HCT116 (cell line): Measurements from ENCODE around the gene SLC39A10. TPM values are rescaled to one million over a fixed set of nuclear protein-coding genes. Genes with fewer than 3 reads are reported as not detected.

Experiments used
- ATAC-seq: fragments of 200-7000 bp; cut with Tn5 transposase; 2 replicates; pipeline ENCODE4 v1.9.1; 2020; ENCODE audit warnings: mild to moderate bottlenecking, moderate library complexity
- BruUV-seq: library from RNA; stranded (reverse); fragments of 400-500 nt; replicated peaks from 2 replicates; lab custom pipeline; 2021; lab: Mats Ljungman, UMichigan
- CTCF ChIA-PET: fragments of 300-600 bp; sonication (Branson Sonifier 250); formaldehyde crosslinking; loops from one replicate; lab custom pipeline; 2021; ENCODE audit warnings: antibody characterized with exemption; lab: Charles Lee
- POLR2A ChIA-PET: fragments of 300-600, 350-600 bp; sonication (Branson Sonifier 250); formaldehyde crosslinking; loops from one replicate; lab custom pipeline; 2021; ENCODE audit warnings: antibody characterized with exemption; lab: Charles Lee
- RAD21 ChIA-PET, 2 experiments: fragments of 300-600 bp; sonication (Branson Sonifier 250); formaldehyde crosslinking; loops; one replicate each; lab custom pipeline; 2023; ENCODE audit warnings: low total read pairs in 2 of 2; ENCODE audit not compliant: uncharacterized antibody in 2 of 2, unreplicated experiment in 2 of 2, low non-redundant PET in 1 of 2; lab: Charles Lee
- DNase-seq: peaks from one replicate; pipeline ENCODE4 v3.0.0-alpha.2; 2010; ENCODE audit warnings: low read depth, low spot score
- H2AFZ ChIP-seq: fragments of 200-600 bp; shearing (Covaris generic), sonication (generic); 2 replicates; pipeline ENCODE4 v1.6.1; 2017; ENCODE audit warnings: low read depth, mixed run types, mixed read lengths, antibody characterized with exemption, low read length; ENCODE audit not compliant: poor library complexity, severe bottlenecking
- H3K27ac ChIP-seq: 2 replicates; pipeline ENCODE4 v1.5.1; 2012; ENCODE audit warnings: low read depth, low read length
- H3K27me3 ChIP-seq: fragments of 200-600 bp; sonication (generic); 2 replicates; pipeline ENCODE4 v1.6.1; 2016; ENCODE audit warnings: mixed run types, low read length, mixed read lengths; ENCODE audit not compliant: insufficient read depth
- H3K36me3 ChIP-seq, 2 experiments: fragments of 200-500 bp in 1 of 2; fragments of 200-600 bp in 1 of 2; sonication (Bioruptor generic) in 1 of 2; sonication (generic) in 1 of 2; 2 replicates each; pipeline versions ENCODE4 v1.5.1 to v1.6.1; 2014 to 2016; ENCODE audit warnings: low read length in 2 of 2, inconsistent platforms in 1 of 2, mixed read lengths in 1 of 2, mixed run types in 1 of 2; ENCODE audit not compliant: insufficient read depth in 2 of 2, control insufficient read depth in 1 of 2
- H3K4me1 ChIP-seq, 2 experiments: fragments of 200-600 bp in 1 of 2; sonication (generic) in 1 of 2; 2 replicates each; pipeline versions ENCODE4 v1.5.1 to v1.6.1; 2012 to 2017; ENCODE audit warnings: low read length in 2 of 2, inconsistent platforms in 1 of 2, mild to moderate bottlenecking in 1 of 2, mixed read lengths in 1 of 2, mixed run types in 1 of 2, moderate library complexity in 1 of 2; ENCODE audit not compliant: insufficient read depth in 2 of 2, control insufficient read depth in 1 of 2
- H3K4me2 ChIP-seq: fragments of 200-600 bp; sonication (generic); 2 replicates; pipeline ENCODE4 v1.6.1; 2017; ENCODE audit warnings: mixed run types, low read length, mixed read lengths
- H3K4me3 ChIP-seq, 2 experiments: fragments of 200-600 bp in 1 of 2; sonication (generic) in 1 of 2; replicated peaks in 1 of 2; 2 replicates each; pipeline ENCODE4 v1.5.1; 2011 to 2016; ENCODE audit warnings: low read length in 2 of 2, control low read depth in 1 of 2, low read depth in 1 of 2, mild to moderate bottlenecking in 1 of 2, mixed read lengths in 1 of 2, mixed run types in 1 of 2
- H3K79me2 ChIP-seq: fragments of 200-600 bp; sonication (generic); 2 replicates; pipeline ENCODE4 v1.6.1; 2017; ENCODE audit warnings: mild to moderate bottlenecking, mixed run types, low read length, moderate library complexity, mixed read lengths; ENCODE audit not compliant: insufficient read depth
- H3K9ac ChIP-seq: fragments of 200-600 bp; sonication (generic); 2 replicates; pipeline ENCODE4 v1.6.1; 2016; ENCODE audit warnings: low read length, mixed read lengths
- H3K9me2 ChIP-seq: fragments of 200-600 bp; sonication (generic), shearing (Covaris generic); 2 replicates; pipeline ENCODE4 v1.6.1; 2017; ENCODE audit warnings: mixed run types, mild to moderate bottlenecking, moderate library complexity; ENCODE audit not compliant: insufficient read depth
- H3K9me3 ChIP-seq, 2 experiments: fragments of 200-500 bp in 1 of 2; fragments of 200-600 bp in 1 of 2; sonication (Bioruptor generic) in 1 of 2; sonication (generic) in 1 of 2; 2 replicates each; pipeline ENCODE4 v1.6.1; 2014 to 2017; ENCODE audit warnings: low read length in 2 of 2, mixed read lengths in 2 of 2, inconsistent platforms in 1 of 2, low read depth in 1 of 2, mild to moderate bottlenecking in 1 of 2, mixed run types in 1 of 2, moderate library complexity in 1 of 2; ENCODE audit not compliant: control insufficient read depth in 1 of 2, insufficient read depth in 1 of 2
- H4K20me1 ChIP-seq: fragments of 200-600 bp; sonication (generic), shearing (Covaris generic); 2 replicates; pipeline ENCODE4 v1.6.1; 2017; ENCODE audit warnings: mixed run types, mild to moderate bottlenecking, moderate library complexity; ENCODE audit not compliant: insufficient read depth
- EGR1 ChIP-seq: IDR thresholded peaks from 2 replicates; pipeline ENCODE4 v1.6.1; 2012; ENCODE audit warnings: low read depth
- EZH2 ChIP-seq: fragments of 200-600 bp; sonication (generic); IDR thresholded peaks from 2 replicates; pipeline ENCODE4 v1.6.1; 2017; ENCODE audit warnings: antibody characterized with exemption, mixed run types
- EZH2phosphoT487 ChIP-seq: fragments of 200-600 bp; IDR thresholded peaks from 2 replicates; pipeline ENCODE4 v1.6.1; 2018; ENCODE audit warnings: antibody characterized with exemption, borderline replicate concordance
- FOSL1 ChIP-seq: IDR thresholded peaks from 2 replicates; pipeline ENCODE4 v1.6.1; 2012; ENCODE audit warnings: low read depth
- POLR2A ChIP-seq: IDR thresholded peaks from 2 replicates; pipeline ENCODE4 v1.7.0; 2011; ENCODE audit warnings: borderline replicate concordance; ENCODE audit not compliant: insufficient read depth, insufficient read length; ENCODE audit errors: extremely low read depth
- POLR2AphosphoS5 ChIP-seq: IDR thresholded peaks from 2 replicates; pipeline ENCODE4 v1.6.1; 2011; ENCODE audit warnings: mild to moderate bottlenecking, low read depth, low read length, moderate library complexity
- SIN3A ChIP-seq: IDR thresholded peaks from 2 replicates; pipeline ENCODE4 v1.6.1; 2012; ENCODE audit warnings: low read depth
- SRF ChIP-seq: IDR thresholded peaks from 2 replicates; pipeline ENCODE4 v1.6.1; 2012; ENCODE audit warnings: low read depth
- TCF7L2 ChIP-seq: IDR thresholded peaks from 2 replicates; pipeline ENCODE4 v1.7.0; 2011; ENCODE audit warnings: borderline replicate concordance, inconsistent platforms; ENCODE audit not compliant: insufficient read depth, insufficient read length; ENCODE audit errors: extremely low read depth
- YY1 ChIP-seq: IDR thresholded peaks from 2 replicates; pipeline ENCODE4 v1.6.1; 2011; ENCODE audit warnings: low read length, low read depth, moderate library complexity, mild to moderate bottlenecking; ENCODE audit not compliant: insufficient replicate concordance; ENCODE audit errors: extremely low read depth
- ZFX ChIP-seq: fragments of 450-650 bp; IDR thresholded peaks from 2 replicates; pipeline ENCODE4 v1.6.1; 2017
- ZNF274 ChIP-seq: fragments of 200-500 bp; sonication (Bioruptor generic); IDR thresholded peaks from 2 replicates; pipeline ENCODE4 v1.6.1; 2014; ENCODE audit warnings: mild to moderate bottlenecking, low read depth, low read length, inconsistent platforms
- intact Hi-C: fragments of 100-400 bp; cut with micrococcal nuclease; formaldehyde crosslinking; loops from 2 replicates; pipeline ENCODE4 v1.10.0; 2022
- total RNA-seq: library from RNA; stranded (reverse); gene quantifications from one replicate; pipeline ENCODE4 v1.2.1, GENCODE V29; 2021; ENCODE audit not compliant: unreplicated experiment
- TF ChIP-seq, protein P1 (sequence below): IDR thresholded peaks from 2 replicates; pipeline ENCODE4 v1.6.1; 2011; ENCODE audit warnings: mild to moderate bottlenecking, low read length, moderate library complexity; ENCODE audit not compliant: insufficient replicate concordance; ENCODE audit errors: extremely low read depth
- TF ChIP-seq, protein P2 (sequence below): IDR thresholded peaks from 2 replicates; pipeline ENCODE4 v1.6.1; 2012
- TF ChIP-seq, protein P3 (sequence below), 3 experiments: fragments of 200-600 bp in 1 of 3; sonication (generic) in 1 of 3; IDR thresholded peaks in 2 of 3; conservative IDR thresholded peaks in 1 of 3; 2 replicates each; pipeline ENCODE4 v1.5.1; 2012 to 2017; ENCODE audit warnings: low read depth in 2 of 3, low read length in 2 of 3, antibody characterized with exemption in 1 of 3, borderline replicate concordance in 1 of 3, control low read depth in 1 of 3, mild to moderate bottlenecking in 1 of 3, mixed read lengths in 1 of 3, mixed run types in 1 of 3, moderate library complexity in 1 of 3; ENCODE audit not compliant: insufficient read depth in 1 of 3

The SLC39A10 gene
- total RNA-seq, 1 experiment from 2014 or later, result 59.0 TPM

DNA sequence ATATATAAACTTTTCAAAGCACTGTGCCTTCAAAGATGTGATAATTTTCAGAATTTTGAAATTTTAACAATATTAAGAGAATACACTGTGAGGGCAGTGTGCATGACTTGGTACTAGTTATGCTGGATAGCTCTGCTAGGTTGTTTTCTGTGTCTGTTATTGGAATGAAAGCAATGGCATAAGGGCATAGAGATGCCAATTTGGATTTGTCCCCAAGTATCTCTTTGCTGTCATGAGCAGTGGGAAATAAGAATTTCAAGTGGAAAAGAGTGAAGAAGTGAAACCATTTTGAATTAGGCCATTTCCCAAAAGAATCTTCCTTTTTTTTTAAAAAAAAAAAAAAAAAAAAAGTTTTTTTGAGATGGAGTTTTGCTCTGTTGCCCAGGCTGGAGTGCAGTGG is 76.8 kb downstream of the SLC39A10 start:
- Histone ChIP-seq H3K9me3 (no peaks in the 10 kb centered on the region), H3K36me3 (peaks cover 3% of the 10 kb centered on the region in 2 experiments; a peak in 1 of 4 replicates), H3K27ac (no peak overlapping the region), H3K9me2 (no peaks in the 10 kb centered on the region), H3K4me3 (no peak overlapping the region), H3K27me3 (no peaks in the 10 kb centered on the region), H4K20me1 (no peaks in the 10 kb centered on the region; the same call in 1 of the 2 replicates), H3K79me2 (no peaks in the 10 kb centered on the region), H3K4me1 (no peaks in the 10 kb centered on the region), H3K4me2 (no peak overlapping the region), H3K9ac (no peak overlapping the region), H2AFZ (no peak overlapping the region)
- DNase-seq (no peak), ATAC-seq (no peak)
- CTCF ChIA-PET, result no interaction called here
- no TSS peak for BruUV-seq
- intact Hi-C loops, result no loop called here
- POLR2A ChIA-PET, result no interaction called here
- TF ChIP-seq POLR2A (no peak), SIN3A (no peak), TCF7L2 (no peak), POLR2AphosphoS5 (no peak), ZFX (no peak), YY1 (no peak), EGR1 (no peak), EZH2phosphoT487 (no peak), FOSL1 (no peak), EZH2 (no peak), SRF (no peak), ZNF274 (no peak)
- TF ChIP-seq, protein P1, sequence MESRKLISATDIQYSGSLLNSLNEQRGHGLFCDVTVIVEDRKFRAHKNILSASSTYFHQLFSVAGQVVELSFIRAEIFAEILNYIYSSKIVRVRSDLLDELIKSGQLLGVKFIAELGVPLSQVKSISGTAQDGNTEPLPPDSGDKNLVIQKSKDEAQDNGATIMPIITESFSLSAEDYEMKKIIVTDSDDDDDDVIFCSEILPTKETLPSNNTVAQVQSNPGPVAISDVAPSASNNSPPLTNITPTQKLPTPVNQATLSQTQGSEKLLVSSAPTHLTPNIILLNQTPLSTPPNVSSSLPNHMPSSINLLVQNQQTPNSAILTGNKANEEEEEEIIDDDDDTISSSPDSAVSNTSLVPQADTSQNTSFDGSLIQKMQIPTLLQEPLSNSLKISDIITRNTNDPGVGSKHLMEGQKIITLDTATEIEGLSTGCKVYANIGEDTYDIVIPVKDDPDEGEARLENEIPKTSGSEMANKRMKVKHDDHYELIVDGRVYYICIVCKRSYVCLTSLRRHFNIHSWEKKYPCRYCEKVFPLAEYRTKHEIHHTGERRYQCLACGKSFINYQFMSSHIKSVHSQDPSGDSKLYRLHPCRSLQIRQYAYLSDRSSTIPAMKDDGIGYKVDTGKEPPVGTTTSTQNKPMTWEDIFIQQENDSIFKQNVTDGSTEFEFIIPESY, result no peak
- TF ChIP-seq, protein P2, sequence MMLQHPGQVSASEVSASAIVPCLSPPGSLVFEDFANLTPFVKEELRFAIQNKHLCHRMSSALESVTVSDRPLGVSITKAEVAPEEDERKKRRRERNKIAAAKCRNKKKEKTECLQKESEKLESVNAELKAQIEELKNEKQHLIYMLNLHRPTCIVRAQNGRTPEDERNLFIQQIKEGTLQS, result no peak
- TF ChIP-seq, protein P3, sequence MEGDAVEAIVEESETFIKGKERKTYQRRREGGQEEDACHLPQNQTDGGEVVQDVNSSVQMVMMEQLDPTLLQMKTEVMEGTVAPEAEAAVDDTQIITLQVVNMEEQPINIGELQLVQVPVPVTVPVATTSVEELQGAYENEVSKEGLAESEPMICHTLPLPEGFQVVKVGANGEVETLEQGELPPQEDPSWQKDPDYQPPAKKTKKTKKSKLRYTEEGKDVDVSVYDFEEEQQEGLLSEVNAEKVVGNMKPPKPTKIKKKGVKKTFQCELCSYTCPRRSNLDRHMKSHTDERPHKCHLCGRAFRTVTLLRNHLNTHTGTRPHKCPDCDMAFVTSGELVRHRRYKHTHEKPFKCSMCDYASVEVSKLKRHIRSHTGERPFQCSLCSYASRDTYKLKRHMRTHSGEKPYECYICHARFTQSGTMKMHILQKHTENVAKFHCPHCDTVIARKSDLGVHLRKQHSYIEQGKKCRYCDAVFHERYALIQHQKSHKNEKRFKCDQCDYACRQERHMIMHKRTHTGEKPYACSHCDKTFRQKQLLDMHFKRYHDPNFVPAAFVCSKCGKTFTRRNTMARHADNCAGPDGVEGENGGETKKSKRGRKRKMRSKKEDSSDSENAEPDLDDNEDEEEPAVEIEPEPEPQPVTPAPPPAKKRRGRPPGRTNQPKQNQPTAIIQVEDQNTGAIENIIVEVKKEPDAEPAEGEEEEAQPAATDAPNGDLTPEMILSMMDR (IDR thresholded peaks at IDR 0.05 in 2 of 3, conservative IDR thresholded peaks at IDR 0.05 in 1 of 3; ENCODE audit: borderline replicate concordance in 1 of 3, insufficient read depth in 1 of 3, low read depth in 2 of 3, low read length in 2 of 3), result no peak
- RAD21 ChIA-PET, result no interaction called here
